H1 (cell line): ENCODE measurements around the gene RSKR. TPM values are rescaled to one million over a fixed set of nuclear protein-coding genes. Genes with fewer than 3 reads are reported as not detected.

Experiments
- CTCF ChIA-PET: fragments of 300-600 bp; sonication (Branson Sonifier 250); formaldehyde crosslinking; loops from one replicate; lab custom pipeline; 2021; ENCODE audit not compliant: partially characterized antibody; lab: Charles Lee
- POLR2A ChIA-PET: fragments of 300-600 bp; sonication (Branson Sonifier 250); formaldehyde crosslinking; loops from one replicate; lab custom pipeline; 2021; ENCODE audit warnings: inconsistent platforms; ENCODE audit not compliant: partially characterized antibody; lab: Charles Lee
- DNase-seq, 2 experiments: peaks; one replicate each; pipeline versions ENCODE4 v3.0.0 to v3.0.0-alpha.2; 2010 to 2022; ENCODE audit warnings: low spot score in 2 of 2, low read depth in 1 of 2, mixed read lengths in 1 of 2
- FAIRE-seq: peaks from 2 replicates; lab custom pipeline; 2011; peaks lifted over from hg19 to GRCh38; lab: Jason Lieb, UNC
- H2AFZ ChIP-seq: 2 replicates; pipeline ENCODE4 v1.8.1; 2012; ENCODE audit warnings: low read length, inconsistent platforms
- H2AK5ac ChIP-seq: 2 replicates; pipeline ENCODE4 v1.6.1; 2013; ENCODE audit warnings: low read depth, low read length
- H2BK120ac ChIP-seq: replicated peaks from 2 replicates; pipeline ENCODE3; 2013; ENCODE audit warnings: low read depth, low read length, inconsistent platforms
- H2BK12ac ChIP-seq: 2 replicates; pipeline ENCODE4 v1.6.1; 2013; ENCODE audit warnings: low read depth, low read length
- H2BK15ac ChIP-seq: 2 replicates; pipeline ENCODE4 v1.6.1; 2013; ENCODE audit warnings: low read length
- H2BK20ac ChIP-seq: 2 replicates; pipeline ENCODE4 v1.6.1; 2013; ENCODE audit warnings: low read length
- H2BK5ac ChIP-seq: 2 replicates; pipeline ENCODE4 v1.6.1; 2013; ENCODE audit warnings: low read depth, low read length
- H3K14ac ChIP-seq: 2 replicates; pipeline ENCODE4 v1.6.1; 2013; ENCODE audit warnings: inconsistent platforms; ENCODE audit not compliant: insufficient read length
- H3K18ac ChIP-seq: 2 replicates; pipeline ENCODE4 v1.6.1; 2013; ENCODE audit warnings: low read length; ENCODE audit errors: extremely low read depth
- H3K23ac ChIP-seq: 2 replicates; pipeline ENCODE4 v1.6.1; 2013; ENCODE audit warnings: inconsistent platforms; ENCODE audit not compliant: insufficient read length
- H3K23me2 ChIP-seq: 2 replicates; pipeline ENCODE4 v1.6.1; 2013; ENCODE audit warnings: low read depth, low read length
- H3K27ac ChIP-seq: 2 replicates; pipeline ENCODE4 v1.6.1; 2011; ENCODE audit warnings: low read depth, low read length, inconsistent platforms
- H3K27me3 ChIP-seq, 4 experiments: replicated peaks in 1 of 4; 1 replicate in 1 of 4; 2 replicates in 3 of 4; pipeline versions ENCODE4 v1.6.1 to v1.8.1; 2011 to 2013; ENCODE audit warnings: low read length in 3 of 4, mild to moderate bottlenecking in 3 of 4, inconsistent platforms in 2 of 4, mixed read lengths in 2 of 4, moderate library complexity in 1 of 4; ENCODE audit not compliant: control insufficient read depth in 3 of 4, insufficient read depth in 3 of 4; ENCODE audit errors: extremely low read depth in 1 of 4
- H3K36me3 ChIP-seq, 4 experiments: 2 replicates each; pipeline versions ENCODE4 v1.6.1 to v1.8.1; 2011 to 2013; ENCODE audit warnings: mild to moderate bottlenecking in 4 of 4, low read length in 3 of 4, moderate library complexity in 2 of 4, control low read depth in 1 of 4, inconsistent platforms in 1 of 4; ENCODE audit not compliant: insufficient read depth in 4 of 4, control insufficient read depth in 2 of 4
- H3K4ac ChIP-seq: replicated peaks from 2 replicates; pipeline ENCODE3; 2013; ENCODE audit warnings: low read length, low read depth, mixed read lengths, inconsistent platforms; ENCODE audit not compliant: insufficient read length
- H3K4me1 ChIP-seq, 4 experiments: replicated peaks in 1 of 4; 1 replicate in 1 of 4; 2 replicates in 3 of 4; pipeline versions ENCODE4 v1.6.1 to v1.8.1; 2011 to 2013; ENCODE audit warnings: low read length in 3 of 4, inconsistent platforms in 2 of 4, mixed read lengths in 1 of 4; ENCODE audit not compliant: insufficient read depth in 4 of 4, control insufficient read depth in 3 of 4
- H3K4me2 ChIP-seq, 2 experiments: 2 replicates each; pipeline versions ENCODE4 v1.6.1 to v1.8.1; 2011 to 2013; ENCODE audit warnings: low read depth in 2 of 2, low read length in 2 of 2, control low read depth in 1 of 2, inconsistent platforms in 1 of 2, mild to moderate bottlenecking in 1 of 2; ENCODE audit not compliant: insufficient read depth in 1 of 2
- H3K4me3 ChIP-seq, 4 experiments: fragments of 200-600, 300-600 bp in 1 of 4; sonication (generic), shearing (Covaris generic), sonication (Bioruptor Twin) in 1 of 4; 2 replicates each; pipeline versions ENCODE4 v1.5.1 to v1.8.1; 2011 to 2016; ENCODE audit warnings: low read length in 4 of 4, low read depth in 3 of 4, control low read depth in 2 of 4, inconsistent platforms in 2 of 4, mild to moderate bottlenecking in 2 of 4, mixed read lengths in 1 of 4, moderate library complexity in 1 of 4; ENCODE audit not compliant: insufficient read depth in 2 of 4; ENCODE audit errors: extremely low read depth in 1 of 4
- H3K56ac ChIP-seq: replicated peaks from 2 replicates; pipeline ENCODE3; 2013; ENCODE audit warnings: low read depth, mild to moderate bottlenecking, mixed read lengths, low read length, inconsistent platforms; ENCODE audit not compliant: insufficient read length
- H3K79me1 ChIP-seq: 2 replicates; pipeline ENCODE4 v1.6.1; 2013; ENCODE audit warnings: low read depth, low read length, control low read depth
- H3K79me2 ChIP-seq, 2 experiments: 2 replicates each; pipeline versions ENCODE4 v1.6.1 to v1.8.1; 2012 to 2013; ENCODE audit warnings: low read length in 2 of 2, mild to moderate bottlenecking in 2 of 2, inconsistent platforms in 1 of 2; ENCODE audit not compliant: insufficient read depth in 2 of 2, control insufficient read depth in 1 of 2
- H3K9ac ChIP-seq, 4 experiments: replicated peaks in 1 of 4; 1 replicate in 1 of 4; 2 replicates in 3 of 4; pipeline versions ENCODE4 v1.6.1 to v1.8.1; 2011 to 2013; ENCODE audit warnings: low read depth in 3 of 4, low read length in 3 of 4, control low read depth in 2 of 4, mild to moderate bottlenecking in 2 of 4, moderate library complexity in 2 of 4, inconsistent platforms in 1 of 4; ENCODE audit errors: extremely low read depth in 1 of 4
- H3K9me3 ChIP-seq, 2 experiments: 2 replicates each; pipeline versions ENCODE4 v1.6.1 to v1.8.1; 2012 to 2013; ENCODE audit warnings: mild to moderate bottlenecking in 2 of 2, moderate library complexity in 2 of 2, control low read depth in 1 of 2, inconsistent platforms in 1 of 2, low read depth in 1 of 2, low read length in 1 of 2, mixed read lengths in 1 of 2; ENCODE audit not compliant: insufficient read depth in 2 of 2
- H4K20me1 ChIP-seq, 2 experiments: replicated peaks in 1 of 2; 2 replicates each; pipeline versions ENCODE3 to v1.8.1; 2011 to 2013; ENCODE audit warnings: inconsistent platforms in 2 of 2, low read length in 2 of 2, mild to moderate bottlenecking in 1 of 2; ENCODE audit not compliant: insufficient read depth in 2 of 2, control insufficient read depth in 1 of 2
- H4K5ac ChIP-seq: 2 replicates; pipeline ENCODE4 v1.6.1; 2013; ENCODE audit warnings: low read length, low read depth, mixed read lengths, inconsistent platforms; ENCODE audit not compliant: insufficient read length
- H4K8ac ChIP-seq: 2 replicates; pipeline ENCODE4 v1.8.0; 2013; ENCODE audit warnings: mild to moderate bottlenecking, moderate library complexity, low read length, inconsistent platforms; ENCODE audit not compliant: insufficient read depth; ENCODE audit errors: extremely low read depth
- H4K91ac ChIP-seq: replicated peaks from 2 replicates; pipeline ENCODE3; 2013; ENCODE audit warnings: low read length, mixed read lengths, inconsistent platforms; ENCODE audit not compliant: insufficient read length
- CBX8 ChIP-seq: fragments of 300-800, 300-1000 bp; sonication (generic); IDR thresholded peaks from 2 replicates; pipeline ENCODE4 v1.7.1; 2016; ENCODE audit warnings: low read depth, low read length, borderline replicate concordance
- CTBP2 ChIP-seq: IDR thresholded peaks from 2 replicates; pipeline ENCODE4 v1.7.0; 2011; ENCODE audit warnings: borderline replicate concordance, mild to moderate bottlenecking, moderate library complexity, mixed read lengths, low read length; ENCODE audit not compliant: insufficient read depth, insufficient read length
- JUN ChIP-seq: IDR thresholded peaks from 2 replicates; pipeline ENCODE4 v1.6.1; 2011; ENCODE audit warnings: low read depth, mild to moderate bottlenecking, improper control_type of control experiment, low read length
- RBBP5 ChIP-seq: IDR thresholded peaks from 2 replicates; pipeline ENCODE4 v1.7.1; 2012; ENCODE audit warnings: low read depth, mild to moderate bottlenecking, inconsistent platforms, low read length, moderate library complexity, borderline replicate concordance
- WGBS, 2 experiments: shearing (Covaris generic) in 1 of 2; methylation state at CpG; one replicate each; pipeline versions ENCODE4 v1.1.6 to v1.1.7; 2013 to 2015; ENCODE audit warnings: low lambda C conversion rate in 2 of 2, mixed read lengths in 2 of 2, inconsistent platforms in 1 of 2, low coverage in 1 of 2, missing lambda C conversion rate in 1 of 2; ENCODE audit not compliant: insufficient replicate concordance in 2 of 2, insufficient coverage in 1 of 2, insufficient read length in 1 of 2; ENCODE audit errors: extremely low coverage in 1 of 2, missing lambda C conversion rate in 1 of 2; 5-methylcytosine and 5-hydroxymethylcytosine counted together
- polyA plus RNA-seq, 7 experiments: library from polyadenylated mRNA; depleted of rRNA in 3 of 7; stranded (reverse) in 5 of 7; unstranded in 2 of 7; fragments of >200 nt in 5 of 7; fragments of 200-250 nt in 2 of 7; gene quantifications; 1 replicate in 5 of 7; 2 replicates in 1 of 7; 4 replicates in 1 of 7; pipeline versions ENCODE4 v1.2.1 to v1.2.3, GENCODE V29; 2011 to 2013; ENCODE audit warnings: missing spikeins in 2 of 7, mixed read lengths in 2 of 7
- total RNA-seq: library from RNA; stranded (reverse); fragmentation: NEBNext Ultra II Directional; extraction: Animal tissue kit (Norgen Biotek cat#: 25700); gene quantifications from 2 replicates; pipeline ENCODE4 v1.2.1, GENCODE V29; 2021
- TF ChIP-seq, protein P1 (sequence below): IDR thresholded peaks from 2 replicates; pipeline ENCODE4 v1.6.1; 2011; ENCODE audit warnings: low read length, improper control_type of control experiment

Gene RSKR
- total and polyA plus RNA-seq, 2 of the 8 experiments (the other 6 are each of a cell fraction or from before 2014, with no cell fraction given) = 24.1 to 28.5 TPM

DNA sequence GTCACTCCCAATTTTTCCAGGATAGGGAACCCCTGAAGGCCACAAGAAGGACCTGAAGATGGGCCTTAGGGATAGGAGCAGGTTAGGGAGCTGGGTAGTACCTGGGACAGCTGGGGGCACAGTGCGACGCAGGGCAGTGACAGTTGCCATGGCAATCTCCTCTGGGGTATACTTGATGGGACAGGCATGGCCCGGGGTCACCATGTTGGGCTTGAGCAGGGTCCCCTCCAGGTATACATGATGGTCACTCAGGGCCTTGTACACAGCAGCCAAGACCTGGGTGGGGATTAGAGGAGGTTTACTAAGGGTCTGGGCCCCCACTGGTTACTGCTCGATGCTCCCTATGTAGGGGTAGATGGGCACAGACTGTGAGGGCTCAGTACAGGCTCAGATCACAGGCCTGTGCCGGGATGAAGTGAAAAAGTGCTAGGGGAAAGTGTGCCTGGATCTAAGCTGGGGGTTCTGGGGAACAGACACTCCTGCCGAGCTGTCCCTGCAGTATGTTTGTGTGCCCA is 40.0 kb downstream of the RSKR start:
- H3K79me1 ChIP-seq = no peaks in the 10 kb centered on the region
- POLR2A ChIA-PET = interaction anchor here (1.0 to 4.2 kb wide), 3 partner anchors 25 to 89 kb away, joined by 3 to 24 read pairs (median 13); partner anchors contain the start of genes BLTP2 and SPAG5
- WGBS, 2 experiments = 88% methylated on average over 6 of the region's 6 CpGs; no CpG with 5 or more reads in 1 of the 2 experiments

More for the DNA sequence above, 40.0 kb downstream of the RSKR start:
- H3K14ac ChIP-seq = no peak overlapping the region
- no peak overlapping the region for H3K4me2 ChIP-seq
- peaks cover 8 to 17% (median 15%) of the 10 kb centered on the region in 4 experiments for H3K36me3 ChIP-seq
- no peak overlapping the region for H4K91ac ChIP-seq
- no peak overlapping the region for H3K23ac ChIP-seq
- no peak overlapping the region for H3K18ac ChIP-seq
- H4K5ac ChIP-seq = no peak overlapping the region
- H3K4me1 ChIP-seq = peaks cover 2 to 9% (median 6%) of the 10 kb centered on the region in 4 experiments; a peak in 6 of 7 replicates
- no peak overlapping the region for H4K8ac ChIP-seq
- H3K27ac ChIP-seq = no peak overlapping the region
- H2AFZ ChIP-seq = no peak overlapping the region
- no peaks in the 10 kb centered on the region for H3K9me3 ChIP-seq
- H3K56ac ChIP-seq = no peak overlapping the region
- H3K23me2 ChIP-seq = peaks cover 6% of the 10 kb centered on the region
- peaks cover 3 to 4% of the 10 kb centered on the region in 2 experiments for H4K20me1 ChIP-seq
- H2BK15ac ChIP-seq = no peak overlapping the region
- CTCF ChIA-PET = interaction anchor here (1.1 to 3.5 kb wide), 6 partner anchors 19 to 217 kb away, joined by 3 to 18 read pairs (median 4); partner anchors contain the start of genes POLDIP2 and SPAG5
- H2AK5ac ChIP-seq = no peak overlapping the region
- no peak overlapping the region for H2BK5ac ChIP-seq
- H3K4me3 ChIP-seq = no peak overlapping the region
- no peak overlapping the region for H2BK20ac ChIP-seq
- H3K79me2 ChIP-seq = peaks cover 0 to 12% of the 10 kb centered on the region in 2 experiments; a peak in 2 of 4 replicates
- no peak for FAIRE-seq
- TF ChIP-seq CBX8 (no peak), CTBP2 (no peak), RBBP5 (no peak), JUN (no peak)
- TF ChIP-seq, protein P1, sequence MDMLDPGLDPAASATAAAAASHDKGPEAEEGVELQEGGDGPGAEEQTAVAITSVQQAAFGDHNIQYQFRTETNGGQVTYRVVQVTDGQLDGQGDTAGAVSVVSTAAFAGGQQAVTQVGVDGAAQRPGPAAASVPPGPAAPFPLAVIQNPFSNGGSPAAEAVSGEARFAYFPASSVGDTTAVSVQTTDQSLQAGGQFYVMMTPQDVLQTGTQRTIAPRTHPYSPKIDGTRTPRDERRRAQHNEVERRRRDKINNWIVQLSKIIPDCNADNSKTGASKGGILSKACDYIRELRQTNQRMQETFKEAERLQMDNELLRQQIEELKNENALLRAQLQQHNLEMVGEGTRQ = no peak
- H3K4ac ChIP-seq = no peak overlapping the region
- no peak for DNase-seq
- H2BK12ac ChIP-seq = no peak overlapping the region
- no peak overlapping the region for H3K9ac ChIP-seq
- peaks cover 0 to 8% (median 4%) of the 10 kb centered on the region in 4 experiments; a peak in 4 of 7 replicates for H3K27me3 ChIP-seq
- no peak overlapping the region for H2BK120ac ChIP-seq
